HEK293T (cell line): ENCODE results near the gene ACSS3.

Source experiments
- ARNT ChIP-seq: fragments of 450-650 bp; IDR thresholded peaks from 2 replicates; pipeline ENCODE4 v1.6.1; 2017; ENCODE audit warnings: mild to moderate bottlenecking
- FOXK2 ChIP-seq: fragments of 450-650 bp; IDR thresholded peaks from 2 replicates; pipeline ENCODE4 v1.6.1; 2016; ENCODE audit warnings: mild to moderate bottlenecking
- FOXM1 ChIP-seq: fragments of 450-650 bp; IDR thresholded peaks from 2 replicates; pipeline ENCODE4 v1.6.1; 2017; ENCODE audit warnings: mild to moderate bottlenecking, borderline replicate concordance
- LEF1 ChIP-seq: fragments of 450-650 bp; IDR thresholded peaks from 2 replicates; pipeline ENCODE4 v1.6.1; 2017; ENCODE audit warnings: mild to moderate bottlenecking, borderline replicate concordance
- NFRKB ChIP-seq: fragments of 450-650 bp; IDR thresholded peaks from 2 replicates; pipeline ENCODE4 v1.6.1; 2016; ENCODE audit warnings: mild to moderate bottlenecking, moderate library complexity
- ZNF384 ChIP-seq: fragments of 450-650 bp; IDR thresholded peaks from 2 replicates; pipeline ENCODE4 v1.6.1; 2016

GRCh38 chr12:81034926-81035325 is 43.0 kb upstream of the ACSS3 start:
- TF ChIP-seq LEF1 (no peak), ARNT (no peak), ZNF384 (no peak), FOXM1 (no peak), FOXK2 (no peak), NFRKB (no peak)
